Activated CD8-positive, alpha-beta memory T cell treated with anti-CD3 and anti-CD28 coated beads, Interleukin-2, amount 50 U/mL, for 1 hour (primary cell): ENCODE data around the gene TRAM2.
A peak's percentile ranks its signal among the peaks of the same experiment; 100 is the strongest.

Source experiments
- DNase-seq: peaks from one replicate; pipeline ENCODE4 v3.0.0-alpha.2; 2020; ENCODE audit errors: extremely low read depth

Gene TRAM2

DNA sequence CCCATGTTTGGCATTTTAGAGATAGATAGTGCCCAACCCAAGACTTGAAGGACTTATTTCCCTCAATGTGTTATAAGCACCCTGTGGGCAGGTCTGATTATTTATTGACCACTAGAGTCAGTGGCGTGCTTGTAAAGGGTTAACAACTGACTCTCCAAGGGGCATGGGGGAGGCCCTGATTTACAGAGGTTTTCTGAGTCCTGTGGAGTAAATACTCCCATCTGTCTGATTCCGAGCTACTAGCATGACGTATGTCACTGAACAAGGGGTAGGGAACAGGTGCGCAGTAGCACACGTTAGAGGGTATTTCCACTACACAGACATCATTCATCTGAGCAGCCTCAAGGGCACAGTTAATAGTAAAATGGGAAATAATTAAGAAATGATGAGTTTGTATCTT is 17.4 kb upstream of the TRAM2 start:
- no peak for DNase-seq

DNA sequence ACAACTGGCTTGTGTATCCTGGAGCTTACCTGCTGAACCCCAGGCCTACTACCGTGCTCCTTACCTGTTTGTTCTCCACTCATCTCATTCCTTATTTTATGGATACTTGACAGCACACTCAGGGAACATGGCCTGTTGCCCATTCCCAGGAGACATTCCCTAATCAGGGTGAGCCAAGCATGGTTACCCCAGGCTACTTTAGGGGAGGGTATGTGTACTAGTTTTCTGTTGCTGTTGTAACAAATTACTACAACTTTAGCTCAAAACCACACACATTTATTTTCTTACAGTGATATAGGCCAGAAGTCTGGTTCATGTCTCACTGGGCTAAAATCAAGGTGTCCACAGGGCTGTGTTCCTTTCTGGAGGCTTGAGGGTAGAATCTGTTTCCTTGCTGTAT is 15.0 kb upstream of the TRAM2 start:
- DNase-seq, result no peak

DNA sequence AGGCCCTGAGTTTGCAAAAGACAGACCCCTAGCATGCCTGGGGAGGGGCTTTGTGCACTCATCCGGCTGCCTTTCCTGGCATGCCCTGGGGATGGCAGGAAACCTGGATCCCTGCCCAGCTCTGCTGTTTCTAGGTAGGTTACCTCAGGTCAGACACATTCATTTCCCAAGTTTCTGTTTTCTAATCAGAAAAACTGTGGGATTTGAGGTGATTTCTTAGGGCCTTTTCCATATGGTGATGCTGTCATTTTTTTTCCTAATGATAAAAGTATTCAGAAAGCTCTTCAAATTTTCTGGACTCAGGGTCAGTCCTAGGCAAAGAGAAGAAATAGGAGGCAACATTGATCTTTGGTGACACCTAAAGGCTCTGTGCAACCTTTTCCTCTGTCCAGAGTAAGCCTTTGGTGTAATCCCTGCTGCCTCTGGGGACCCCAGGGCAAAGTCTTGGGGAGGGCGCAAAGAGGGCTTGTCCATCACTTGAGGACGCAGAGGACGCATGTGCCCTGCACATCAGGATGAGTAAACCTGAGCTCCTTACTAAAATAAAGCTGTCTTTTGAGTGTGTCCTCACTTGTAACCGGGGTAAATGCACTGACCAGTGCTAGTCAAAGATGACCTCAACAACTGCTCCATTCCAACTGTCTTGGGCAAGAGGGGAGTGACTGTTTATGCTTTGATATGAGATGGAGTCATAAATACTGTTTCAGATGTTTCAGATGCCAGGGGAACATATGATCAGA is 13.5 kb upstream of the TRAM2 start:
- DNase-seq, result no peak

DNA sequence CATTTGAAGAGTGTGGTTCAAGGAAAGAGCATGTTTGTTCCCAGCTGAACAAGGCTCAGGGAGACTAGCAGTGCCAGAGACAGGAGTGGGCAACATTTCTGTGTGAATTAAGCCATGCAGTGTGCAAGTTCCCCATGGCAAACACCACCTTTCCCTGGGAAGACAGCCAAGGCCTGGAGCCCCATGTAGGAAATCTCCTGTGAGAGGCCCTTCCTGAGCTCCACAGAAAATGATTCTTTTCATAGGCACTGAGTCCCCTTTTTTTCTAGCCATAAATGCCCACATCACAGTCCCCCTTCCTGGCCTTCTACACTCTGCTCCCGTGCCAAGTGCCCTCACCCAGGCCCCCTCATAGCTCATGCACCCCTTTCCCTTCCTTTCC is 11.8 kb upstream of the TRAM2 start:
- no peak for DNase-seq

DNA sequence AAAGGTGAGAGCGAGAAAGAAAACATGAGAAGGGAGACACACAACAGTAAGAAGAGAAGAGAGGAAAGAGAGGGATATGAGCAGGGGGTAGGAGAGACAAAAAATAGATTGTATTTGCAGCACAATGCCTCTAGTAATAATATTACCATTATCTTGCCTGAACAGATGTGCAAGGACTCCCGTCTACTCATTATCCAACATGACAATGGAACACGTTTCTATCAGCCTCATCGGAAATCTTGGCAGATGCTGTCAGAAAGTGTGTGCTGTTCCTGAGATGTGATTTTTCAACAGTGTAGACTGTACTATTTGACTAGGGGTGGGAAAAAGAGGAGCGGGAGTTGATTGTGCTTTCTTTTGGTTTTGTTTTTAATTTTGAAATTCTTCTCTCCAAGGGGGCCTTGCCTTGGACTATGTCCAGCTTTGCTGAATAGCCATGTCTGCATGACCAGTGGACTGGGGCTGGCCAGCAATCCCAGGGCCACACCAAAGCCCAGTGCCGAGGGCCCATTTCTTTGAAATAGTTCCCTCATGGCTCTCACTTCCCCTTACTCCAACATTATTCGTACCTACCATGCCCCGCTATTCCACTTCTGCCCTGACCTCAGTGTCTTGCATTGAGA is 11.3 kb upstream of the TRAM2 start:
- no peak for DNase-seq

DNA sequence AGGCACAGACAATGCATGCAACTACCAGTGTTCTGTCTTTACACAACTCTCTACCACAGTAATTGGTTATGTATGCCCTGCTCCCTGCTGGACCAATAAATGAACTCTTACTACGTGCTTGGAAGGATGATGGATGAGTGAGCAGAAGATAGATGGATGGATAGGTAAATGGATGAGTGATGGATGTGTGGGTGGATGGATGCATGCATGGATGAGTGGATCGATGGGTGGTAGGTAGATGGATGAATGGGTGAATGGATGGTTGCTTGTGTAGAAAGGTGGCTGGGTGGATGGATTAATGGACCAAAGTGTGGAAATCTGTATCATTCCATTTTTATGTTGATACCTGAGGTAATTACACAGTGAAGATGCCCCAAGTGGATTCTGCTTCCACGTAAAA is 10.1 kb upstream of the TRAM2 start:
- no peak for DNase-seq

DNA sequence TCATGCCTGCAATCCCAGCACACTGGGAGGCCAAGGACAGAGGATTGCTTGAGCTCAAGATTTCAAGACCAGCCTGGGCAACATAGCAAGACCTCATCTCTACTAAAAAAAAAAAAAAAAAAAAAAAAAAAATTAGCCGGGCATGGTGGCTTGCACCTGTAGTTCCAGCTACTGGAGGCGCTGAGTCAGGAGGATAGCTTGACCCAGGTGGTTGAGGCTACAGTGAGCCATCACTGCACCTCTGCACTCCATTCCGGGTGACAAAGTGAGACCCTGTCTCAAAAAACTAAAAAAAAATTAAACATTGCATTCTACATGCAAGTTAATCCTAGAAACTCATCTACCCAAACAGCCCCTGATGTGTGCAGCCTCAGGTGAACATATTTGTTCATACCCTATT is 7.3 kb upstream of the TRAM2 start:
- no peak for DNase-seq

DNA sequence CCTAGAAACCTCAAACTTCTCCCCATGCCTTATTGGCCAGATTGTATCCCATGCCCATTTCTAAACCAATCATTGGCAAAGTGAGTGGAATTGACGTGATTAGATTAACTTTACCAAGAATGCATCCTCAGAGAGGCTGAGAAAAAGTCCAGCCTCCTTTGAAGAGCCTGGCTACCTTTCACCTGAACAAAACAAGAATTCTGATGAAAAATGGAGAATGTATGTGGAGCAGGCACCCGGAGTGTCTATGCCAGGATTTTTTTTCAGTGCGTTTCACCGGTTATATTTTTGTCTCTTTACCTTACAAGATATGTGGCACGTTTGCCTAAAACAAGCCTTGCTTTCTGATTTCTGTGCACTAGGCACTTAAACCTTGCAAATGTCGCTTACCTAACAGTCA is 6.1 kb upstream of the TRAM2 start:
- DNase-seq, result no peak

DNA sequence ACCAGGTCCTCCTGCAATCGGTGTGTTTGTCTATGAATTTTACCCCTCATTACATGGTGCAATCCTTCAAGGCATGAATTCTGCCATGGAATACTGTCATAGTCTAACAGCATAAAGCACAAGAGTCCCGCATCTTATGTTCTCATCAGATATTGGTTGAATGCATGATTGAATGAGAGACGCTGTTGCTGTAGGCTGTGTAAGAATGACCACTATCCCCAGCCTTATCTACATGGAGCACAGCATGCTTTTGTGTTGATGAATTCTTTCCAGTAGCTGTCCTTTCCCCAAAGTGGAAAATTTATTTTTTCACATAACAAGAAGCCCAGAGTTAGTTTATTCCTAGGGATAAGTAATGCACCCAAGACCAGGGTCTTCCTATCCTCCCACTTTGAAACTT is 5.6 kb upstream of the TRAM2 start:
- no peak for DNase-seq

DNA sequence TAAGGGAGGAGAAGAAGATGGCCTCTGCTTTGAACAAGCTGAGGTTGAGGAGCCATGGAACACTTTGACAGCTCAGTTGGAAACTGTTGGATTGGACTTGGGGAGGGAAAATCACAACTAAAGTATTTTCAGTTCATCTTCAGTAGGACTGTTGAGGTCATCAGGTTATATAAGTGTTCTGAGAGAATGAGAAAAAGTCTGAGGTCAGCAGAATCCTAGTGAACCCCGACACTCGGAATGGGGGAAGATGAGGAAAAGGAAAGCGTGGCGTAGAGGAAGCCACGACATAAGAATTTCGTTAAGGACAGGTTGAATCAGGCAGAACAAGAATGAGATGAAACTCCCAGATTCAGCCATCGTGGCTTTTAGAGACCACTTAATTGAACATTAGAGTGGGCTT is 4.0 kb upstream of the TRAM2 start:
- DNase-seq, result no peak

DNA sequence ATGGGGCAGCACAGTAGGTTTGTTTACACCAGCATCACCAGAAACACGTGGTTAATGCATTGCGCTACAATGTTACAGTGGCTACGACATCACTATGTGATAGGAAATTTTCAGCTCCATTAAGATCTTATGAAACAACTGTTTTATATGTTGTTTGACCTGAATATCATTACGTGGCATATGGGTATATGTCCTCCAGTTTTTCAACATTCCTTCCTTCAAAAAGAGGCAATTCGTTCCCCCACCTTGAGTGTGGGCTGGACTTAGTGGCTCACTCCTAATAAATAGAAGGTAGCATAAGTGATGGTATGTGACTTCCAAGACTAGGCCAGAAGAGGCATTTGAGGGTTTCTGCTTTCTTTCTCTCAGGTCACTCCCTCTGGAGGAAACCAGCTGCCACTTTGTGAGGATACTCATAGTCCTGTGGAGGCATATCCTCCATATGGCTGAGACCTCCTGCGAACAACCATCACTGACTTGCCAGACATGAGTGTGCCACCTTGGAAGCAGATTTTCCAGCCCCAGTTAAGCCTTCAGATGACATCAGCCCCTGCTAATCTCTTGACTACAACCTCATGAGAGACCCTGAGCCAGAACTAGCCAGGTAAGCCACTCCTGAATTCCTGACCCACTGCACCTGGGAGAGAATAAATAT is 2.3 kb upstream of the TRAM2 start:
- no peak for DNase-seq

DNA sequence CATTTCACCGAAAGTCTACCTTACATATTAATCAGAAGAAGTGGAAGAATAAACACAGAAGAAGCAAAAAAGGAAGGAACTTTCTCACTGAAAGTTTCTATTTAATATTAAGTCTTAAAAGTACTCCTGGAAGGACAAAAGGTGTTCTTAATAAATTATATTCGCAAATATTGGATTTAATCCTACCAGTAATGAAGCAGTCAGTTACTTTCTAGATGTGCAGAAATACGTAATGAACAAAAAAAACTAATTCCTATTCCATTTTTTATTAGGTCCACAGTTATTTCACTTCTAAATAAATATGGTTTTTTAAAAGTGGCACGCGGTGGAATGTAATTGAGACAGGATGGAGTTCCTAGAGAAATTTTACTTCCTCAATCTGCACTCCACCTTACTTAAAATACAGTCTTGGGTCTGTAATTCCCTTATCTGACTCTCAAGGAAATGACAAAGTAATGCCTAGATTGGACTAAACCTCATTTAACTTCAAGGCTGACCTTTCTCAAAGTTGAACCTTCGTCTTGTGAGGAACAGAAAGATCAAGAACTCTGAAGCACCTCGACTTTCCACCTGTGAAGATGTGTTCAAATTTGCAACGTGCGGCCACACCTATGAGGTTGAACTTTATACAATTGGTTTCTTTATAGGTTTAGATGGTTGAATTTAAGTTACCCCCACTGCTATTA is 1.1 kb upstream of the TRAM2 start:
- DNase-seq, result no peak

DNA sequence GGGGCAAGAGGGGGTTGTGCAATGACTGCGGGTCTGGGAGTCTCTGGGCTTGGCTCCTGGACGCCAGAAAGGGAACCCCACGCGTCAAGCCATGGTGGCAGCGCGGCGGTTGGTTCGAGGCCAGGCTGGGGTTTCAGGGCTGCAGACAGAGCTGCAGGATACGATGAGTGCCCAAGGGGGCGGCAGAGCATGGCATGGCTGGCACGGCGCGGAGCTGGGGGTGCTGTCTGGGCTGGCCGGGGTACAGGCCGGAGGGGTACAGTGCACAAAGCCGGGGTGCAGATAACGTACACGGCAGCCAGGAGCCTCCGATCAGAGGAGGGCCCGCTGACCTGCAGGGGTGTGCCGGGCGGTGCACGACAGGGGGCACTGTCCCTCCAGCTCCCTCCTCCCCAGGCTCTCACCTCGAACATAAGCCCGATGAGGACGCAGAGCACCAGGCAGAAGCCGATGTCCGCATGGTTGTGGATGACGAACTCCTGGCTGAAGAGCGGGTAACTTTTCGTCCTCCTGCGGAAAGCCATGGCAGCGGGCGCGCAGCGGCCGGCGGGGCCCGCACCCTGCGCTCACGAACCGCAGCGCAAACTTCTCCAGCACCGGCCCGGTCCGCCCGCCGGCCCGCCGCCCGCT is 353 bp downstream of the TRAM2 start:
- DNase-seq, result peak; percentile 14

DNA sequence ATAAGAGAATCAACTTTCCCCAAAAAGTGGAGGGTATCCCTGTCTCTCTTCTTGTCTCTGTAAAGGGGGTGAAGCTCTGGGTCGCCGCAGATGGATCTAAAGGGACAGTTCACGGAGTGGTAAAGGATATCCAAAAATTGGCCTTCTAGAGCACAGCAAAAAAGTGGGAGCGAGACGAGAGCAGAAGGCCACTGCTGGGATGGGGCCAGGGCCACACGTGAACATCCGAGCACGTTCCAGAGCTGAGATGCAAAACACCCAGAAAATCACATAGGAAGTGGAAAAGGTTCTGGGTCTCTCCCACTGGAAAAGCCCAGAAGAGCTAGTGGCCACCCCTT is 837 bp downstream of the TRAM2 start:
- no peak for DNase-seq

DNA sequence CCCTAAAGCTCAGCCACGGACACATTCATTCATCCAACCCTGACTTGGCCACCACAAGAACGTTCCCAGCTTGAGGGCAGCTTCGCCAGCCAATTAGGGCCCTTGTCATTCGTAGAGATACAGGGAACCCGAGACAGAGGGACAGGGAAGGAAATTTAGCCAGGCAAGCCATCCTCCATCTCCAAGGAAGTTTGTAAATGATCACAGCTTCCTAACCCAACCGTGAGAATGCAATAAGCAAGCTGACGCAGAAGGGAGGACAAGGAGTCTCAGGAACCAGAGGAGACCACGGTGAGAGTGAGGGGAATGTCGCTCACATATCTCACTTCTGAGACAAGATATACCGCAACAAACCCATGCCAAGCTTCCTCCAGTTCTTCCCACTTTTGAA is 1.4 kb downstream of the TRAM2 start:
- DNase-seq, result no peak

DNA sequence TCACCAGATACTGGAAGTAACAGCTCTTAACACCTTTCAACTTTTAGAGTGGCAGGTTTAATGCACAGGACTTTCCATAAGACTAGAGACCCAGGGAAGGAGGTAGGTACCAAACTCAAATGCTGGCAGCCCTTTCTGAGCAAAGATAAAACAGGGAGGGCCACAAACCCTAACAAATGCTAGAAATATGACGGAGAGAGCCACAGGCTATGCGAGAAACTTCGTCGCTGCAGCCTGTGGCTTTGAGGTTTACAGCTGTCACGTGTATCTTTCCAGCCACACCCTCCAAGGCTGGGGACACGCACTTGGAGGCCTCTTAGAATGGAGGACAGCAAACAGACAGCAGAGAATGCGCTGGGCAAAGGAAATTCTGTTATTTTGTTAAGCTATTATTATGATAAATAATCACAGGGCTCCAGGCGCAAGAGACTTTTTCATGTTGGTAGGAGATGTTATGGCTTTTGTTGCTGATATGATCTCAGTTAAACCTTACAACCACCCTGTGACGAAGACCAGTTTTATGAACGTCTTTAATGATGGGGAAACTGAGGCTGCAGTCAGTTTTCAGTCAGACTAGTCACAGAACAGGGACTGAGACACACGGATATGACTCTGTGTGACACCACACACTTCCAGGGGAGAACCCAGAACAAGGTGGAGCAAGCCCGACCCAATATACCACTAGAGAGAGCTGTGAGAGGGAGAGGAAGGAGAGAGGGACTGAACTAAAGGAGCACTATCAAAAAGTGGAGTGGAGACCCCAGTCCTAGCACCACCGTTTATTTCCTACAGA is 2.0 kb downstream of the TRAM2 start:
- peak; percentile 24 for DNase-seq

DNA sequence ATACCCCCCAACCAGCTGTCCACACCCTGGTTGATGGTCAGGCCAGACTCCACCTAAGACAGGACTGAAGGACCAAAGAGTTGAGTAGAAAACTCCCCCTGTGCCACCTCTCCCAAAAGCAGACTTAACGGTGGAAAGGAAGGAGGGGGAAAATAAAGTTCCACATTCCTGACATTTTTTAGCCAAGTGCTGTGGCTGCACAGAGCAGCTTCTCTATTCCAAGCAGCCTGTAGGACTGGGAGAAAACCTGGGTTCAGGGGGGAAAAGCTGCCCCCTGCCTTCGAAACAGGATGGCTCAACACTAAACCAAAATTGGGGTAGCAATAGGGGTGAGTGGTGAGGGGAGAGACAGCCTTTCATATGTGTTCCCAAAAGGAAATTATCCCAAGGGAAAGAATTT is 3.6 kb downstream of the TRAM2 start:
- no peak for DNase-seq

DNA sequence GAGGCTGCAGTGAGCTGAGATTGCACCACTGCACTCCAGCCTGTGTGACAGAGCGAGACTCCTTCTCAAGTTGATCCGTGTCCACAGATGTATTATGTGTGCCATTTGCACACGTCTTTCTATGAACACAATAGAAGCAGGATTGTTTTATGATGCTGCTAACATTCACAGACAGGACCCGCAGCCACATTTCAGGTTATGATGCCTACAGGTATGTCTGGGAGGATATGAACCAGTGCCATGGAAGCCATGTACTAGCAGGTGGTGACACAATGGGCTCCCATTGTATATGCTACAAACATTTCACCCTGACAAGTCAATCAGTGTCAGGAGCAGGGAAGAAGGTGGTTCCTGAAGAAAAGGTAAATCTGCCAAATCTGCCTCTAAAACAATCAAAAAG is 4.3 kb downstream of the TRAM2 start:
- no peak for DNase-seq

DNA sequence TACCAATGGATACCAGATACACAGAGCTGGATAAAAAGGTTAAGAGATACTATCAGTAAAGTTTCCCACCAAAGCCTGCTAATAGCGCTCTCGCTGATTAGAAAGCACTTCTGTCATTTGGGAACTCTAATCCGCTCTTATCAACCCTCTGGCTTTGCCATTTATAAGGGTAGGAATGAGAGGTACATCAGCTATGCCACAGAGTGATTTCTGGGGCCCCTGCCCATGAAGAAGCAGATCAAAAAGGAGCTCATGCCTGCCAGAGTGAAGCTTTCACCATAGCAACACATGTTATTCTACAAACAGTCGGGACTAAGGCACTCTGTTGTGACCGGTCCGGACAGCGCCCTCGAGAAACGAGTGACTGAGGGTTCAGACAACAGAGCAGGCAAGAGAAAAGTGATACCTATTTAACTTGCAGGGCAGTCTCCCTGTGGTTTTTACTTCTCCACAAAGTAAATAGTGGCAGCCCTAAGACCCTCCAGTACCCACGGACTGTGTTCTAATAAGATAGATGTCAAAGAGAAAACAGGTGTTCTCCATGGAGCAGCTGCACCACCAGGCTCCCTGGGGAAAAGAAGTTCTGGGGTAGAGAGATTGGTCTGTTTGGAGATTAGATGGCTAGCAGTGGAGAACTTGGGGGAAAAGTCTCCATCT is 5.6 kb downstream of the TRAM2 start:
- DNase-seq, result no peak

DNA sequence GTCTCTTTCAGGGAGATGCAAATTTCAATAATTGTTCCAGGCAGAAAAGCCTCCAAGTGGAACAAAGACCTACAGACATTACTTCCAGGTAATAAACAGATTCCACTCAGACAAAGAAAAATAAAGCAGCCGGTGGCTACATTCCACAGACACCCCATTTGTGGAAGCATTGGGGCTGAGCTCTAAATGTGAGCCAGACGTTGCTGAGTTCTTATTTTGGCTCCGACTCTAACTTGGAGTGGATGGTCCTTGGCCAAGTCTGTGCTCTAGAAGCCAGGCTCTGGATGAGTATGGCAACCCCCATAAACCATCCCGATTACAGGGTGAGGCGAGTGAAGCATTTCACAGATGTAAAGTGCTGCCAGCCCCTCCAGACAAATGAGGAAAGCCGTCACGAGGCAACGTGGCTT is 6.6 kb downstream of the TRAM2 start:
- DNase-seq, result no peak

DNA sequence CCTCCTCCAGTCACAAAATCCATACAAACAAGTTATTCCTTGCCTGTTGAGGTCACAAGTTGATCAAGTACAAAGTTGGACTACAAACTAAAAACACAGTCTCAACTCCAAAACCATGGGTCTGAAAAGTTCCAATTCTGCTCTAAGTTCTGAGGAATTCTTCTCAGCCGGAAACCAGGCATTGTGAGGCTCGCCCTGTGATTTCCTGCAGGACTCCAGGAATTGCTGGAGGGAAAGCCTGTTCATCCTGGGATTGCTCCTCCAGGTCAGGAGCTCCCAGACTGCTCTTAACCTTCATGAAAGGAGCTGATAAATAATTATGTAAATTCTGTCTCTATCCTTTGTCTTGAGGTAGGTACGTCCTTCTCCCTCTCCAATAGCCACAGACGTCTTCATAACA is 8.5 kb downstream of the TRAM2 start:
- no peak for DNase-seq
